ENCODE data around the gene ID3. TPM values are rescaled to one million over a fixed set of nuclear protein-coding genes. Genes with fewer than 3 reads are reported as not detected.

ID3 gene
- total RNA-seq, 1 donor from 2014 or later: 86.9 TPM

GRCh38 chr1:23522244-23522982 lies 36.9 kb downstream of the ID3 start:
- no peak overlapping the region for H3K27ac Mint-ChIP-seq (ENCODE audit: unreplicated experiment)
- H3K27me3 Mint-ChIP-seq (ENCODE audit: unreplicated experiment): no peaks in the 10 kb centered on the region
- no peaks in the 10 kb centered on the region for H3K36me3 Mint-ChIP-seq (ENCODE audit: unreplicated experiment)
- H3K9me3 Mint-ChIP-seq (ENCODE audit: unreplicated experiment): no peaks in the 10 kb centered on the region
- no peak for DNase-seq (ENCODE audit: extremely low spot score, unreplicated experiment)
- peaks cover 17% of the 10 kb centered on the region for H3K4me1 Mint-ChIP-seq (ENCODE audit: unreplicated experiment)
- TF ChIP-seq, protein P1, sequence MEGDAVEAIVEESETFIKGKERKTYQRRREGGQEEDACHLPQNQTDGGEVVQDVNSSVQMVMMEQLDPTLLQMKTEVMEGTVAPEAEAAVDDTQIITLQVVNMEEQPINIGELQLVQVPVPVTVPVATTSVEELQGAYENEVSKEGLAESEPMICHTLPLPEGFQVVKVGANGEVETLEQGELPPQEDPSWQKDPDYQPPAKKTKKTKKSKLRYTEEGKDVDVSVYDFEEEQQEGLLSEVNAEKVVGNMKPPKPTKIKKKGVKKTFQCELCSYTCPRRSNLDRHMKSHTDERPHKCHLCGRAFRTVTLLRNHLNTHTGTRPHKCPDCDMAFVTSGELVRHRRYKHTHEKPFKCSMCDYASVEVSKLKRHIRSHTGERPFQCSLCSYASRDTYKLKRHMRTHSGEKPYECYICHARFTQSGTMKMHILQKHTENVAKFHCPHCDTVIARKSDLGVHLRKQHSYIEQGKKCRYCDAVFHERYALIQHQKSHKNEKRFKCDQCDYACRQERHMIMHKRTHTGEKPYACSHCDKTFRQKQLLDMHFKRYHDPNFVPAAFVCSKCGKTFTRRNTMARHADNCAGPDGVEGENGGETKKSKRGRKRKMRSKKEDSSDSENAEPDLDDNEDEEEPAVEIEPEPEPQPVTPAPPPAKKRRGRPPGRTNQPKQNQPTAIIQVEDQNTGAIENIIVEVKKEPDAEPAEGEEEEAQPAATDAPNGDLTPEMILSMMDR (IDR thresholded peaks at IDR 0.05): no peak
- H3K4me3 Mint-ChIP-seq (ENCODE audit: unreplicated experiment): no peak overlapping the region

- no peak for DNase-seq (ENCODE audit: extremely low spot score, unreplicated experiment)
Observed at GRCh38 chr1:23521588-23521987, 37.7 kb downstream of the ID3 start.

GRCh38 chr1:23517581-23517980 lies 41.7 kb downstream of the ID3 start:
- Mint-ChIP-seq H3K4me3 (ENCODE audit: unreplicated experiment) (no peak overlapping the region), H3K4me1 (ENCODE audit: unreplicated experiment) (no peaks in the 10 kb centered on the region), H3K36me3 (ENCODE audit: unreplicated experiment) (no peaks in the 10 kb centered on the region), H3K9me3 (ENCODE audit: unreplicated experiment) (no peaks in the 10 kb centered on the region), H3K27ac (ENCODE audit: unreplicated experiment) (no peak overlapping the region), H3K27me3 (ENCODE audit: unreplicated experiment) (no peaks in the 10 kb centered on the region)
- TF ChIP-seq, protein P1 (IDR thresholded peaks at IDR 0.05): no peak
- no peak for DNase-seq (ENCODE audit: extremely low spot score, unreplicated experiment)

More at GRCh38 chr1:23521588-23521987, 37.7 kb downstream of the ID3 start:
- no peaks in the 10 kb centered on the region for H3K36me3 Mint-ChIP-seq (ENCODE audit: unreplicated experiment)
- TF ChIP-seq, protein P1 (IDR thresholded peaks at IDR 0.05): no peak
- no peaks in the 10 kb centered on the region for H3K27me3 Mint-ChIP-seq (ENCODE audit: unreplicated experiment)
- H3K4me3 Mint-ChIP-seq (ENCODE audit: unreplicated experiment): no peak overlapping the region
- no peak overlapping the region for H3K27ac Mint-ChIP-seq (ENCODE audit: unreplicated experiment)
- peaks cover 17% of the 10 kb centered on the region for H3K4me1 Mint-ChIP-seq (ENCODE audit: unreplicated experiment)
- H3K9me3 Mint-ChIP-seq (ENCODE audit: unreplicated experiment): no peaks in the 10 kb centered on the region

DNA sequence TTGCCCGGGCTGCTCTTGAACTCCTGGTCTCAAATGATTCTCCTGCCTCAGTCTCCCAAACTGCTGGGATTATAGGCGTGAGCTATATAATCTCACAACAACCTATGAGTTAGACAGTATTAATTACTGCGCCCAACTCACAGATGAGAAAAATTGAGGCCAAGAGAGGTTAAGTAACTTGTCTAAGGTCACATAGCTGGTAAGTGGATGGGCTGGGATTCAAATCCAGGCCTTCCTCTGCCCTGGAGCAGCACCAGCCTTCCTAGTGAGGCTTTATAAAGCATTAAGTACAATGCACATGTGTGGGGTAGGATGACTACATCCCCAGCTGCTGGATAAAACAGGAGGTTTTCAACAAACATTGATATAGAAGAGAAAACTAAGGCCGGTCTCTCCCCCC lies 43.4 kb downstream of the ID3 start:
- Mint-ChIP-seq H3K36me3 (ENCODE audit: unreplicated experiment) (no peaks in the 10 kb centered on the region), H3K27ac (ENCODE audit: unreplicated experiment) (no peak overlapping the region), H3K4me1 (ENCODE audit: unreplicated experiment) (no peaks in the 10 kb centered on the region), H3K27me3 (ENCODE audit: unreplicated experiment) (no peaks in the 10 kb centered on the region), H3K9me3 (ENCODE audit: unreplicated experiment) (no peaks in the 10 kb centered on the region), H3K4me3 (ENCODE audit: unreplicated experiment) (no peak overlapping the region)
- DNase-seq (ENCODE audit: extremely low spot score, unreplicated experiment): no peak
- TF ChIP-seq, protein P1 (IDR thresholded peaks at IDR 0.05): no peak

DNA sequence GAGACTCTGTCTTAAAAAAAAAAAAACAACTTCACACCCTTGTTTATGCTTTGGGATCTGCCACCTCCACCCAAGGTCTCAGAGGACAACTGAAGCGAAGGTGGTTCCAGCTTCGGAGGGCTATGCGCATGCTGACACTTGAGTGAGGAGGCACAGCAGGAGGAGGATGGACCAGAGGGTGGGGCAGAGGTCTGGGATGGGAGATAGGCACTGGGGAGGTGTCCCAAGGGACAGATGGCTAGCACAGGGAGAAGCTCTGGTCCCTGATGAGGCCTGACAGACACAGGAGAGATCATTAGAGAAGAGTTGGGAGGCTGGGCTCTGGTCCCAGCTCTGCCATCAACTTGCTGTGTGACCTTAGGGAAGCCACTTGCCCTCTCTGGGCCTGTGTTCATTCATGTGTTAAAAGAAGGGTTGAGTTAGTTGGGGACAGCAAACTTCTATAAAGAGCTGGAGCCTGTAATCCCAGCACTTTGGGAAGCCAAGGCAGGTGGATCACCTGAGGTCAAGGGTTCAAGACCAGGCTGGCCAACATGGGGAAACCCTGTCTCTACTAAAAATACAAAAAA lies 45.1 kb downstream of the ID3 start:
- no peak for DNase-seq (ENCODE audit: extremely low spot score, unreplicated experiment)
- Mint-ChIP-seq H3K4me1 (ENCODE audit: unreplicated experiment) (no peaks in the 10 kb centered on the region), H3K27me3 (ENCODE audit: unreplicated experiment) (no peaks in the 10 kb centered on the region), H3K27ac (ENCODE audit: unreplicated experiment) (no peak overlapping the region), H3K4me3 (ENCODE audit: unreplicated experiment) (no peak overlapping the region), H3K36me3 (ENCODE audit: unreplicated experiment) (no peaks in the 10 kb centered on the region), H3K9me3 (ENCODE audit: unreplicated experiment) (no peaks in the 10 kb centered on the region)
- TF ChIP-seq, protein P1 (IDR thresholded peaks at IDR 0.05): no peak
